Liver (tissue), 9 donors: ENCODE measurements around the gene MINAR1. TPM values are rescaled to one million over a fixed set of nuclear protein-coding genes. Genes with fewer than 3 reads are reported as not detected.

Experiments used
- DNase-seq: peaks from one replicate; pipeline ENCODE4 v3.0.0-alpha.2; 2017; ENCODE audit warnings: low spot score
- H3K27ac ChIP-seq, 2 donors: one replicate each; pipeline ENCODE4 v1.7.0; 2013; ENCODE audit warnings: inconsistent platforms in 2 of 2, low read length in 2 of 2, control low read depth in 1 of 2, low read depth in 1 of 2, mild to moderate bottlenecking in 1 of 2
- H3K27me3 ChIP-seq, 4 donors: one replicate each; pipeline versions ENCODE4 v1.6.1 to v1.7.0; 2013; ENCODE audit warnings: low read length in 3 of 4, inconsistent platforms in 1 of 4, mild to moderate bottlenecking in 1 of 4, moderate library complexity in 1 of 4; ENCODE audit not compliant: control insufficient read depth in 4 of 4, insufficient read depth in 4 of 4
- H3K36me3 ChIP-seq, 4 donors: one replicate each; pipeline versions ENCODE4 v1.6.1 to v1.7.0; 2013; ENCODE audit warnings: low read length in 3 of 4, mild to moderate bottlenecking in 3 of 4, low read depth in 1 of 4, moderate library complexity in 1 of 4; ENCODE audit not compliant: control insufficient read depth in 4 of 4, insufficient read depth in 3 of 4
- H3K4me1 ChIP-seq, 4 donors: one replicate each; pipeline versions ENCODE4 v1.6.1 to v1.7.0; 2013; ENCODE audit warnings: low read length in 3 of 4, mild to moderate bottlenecking in 3 of 4, moderate library complexity in 1 of 4; ENCODE audit not compliant: control insufficient read depth in 4 of 4, insufficient read depth in 4 of 4
- H3K4me3 ChIP-seq, 3 donors: one replicate each; pipeline versions ENCODE4 v1.6.1 to v1.7.0; 2013; ENCODE audit warnings: low read length in 3 of 3, control low read depth in 1 of 3, low read depth in 1 of 3, mild to moderate bottlenecking in 1 of 3
- H3K9ac ChIP-seq, 2 donors: one replicate each; pipeline ENCODE4 v1.7.0; 2013; ENCODE audit warnings: low read length in 2 of 2, mild to moderate bottlenecking in 2 of 2, moderate library complexity in 2 of 2, control low read depth in 1 of 2, low read depth in 1 of 2
- H3K9me3 ChIP-seq, 4 donors: one replicate each; pipeline versions ENCODE4 v1.6.1 to v1.7.0; 2013; ENCODE audit warnings: low read length in 3 of 4; ENCODE audit not compliant: control insufficient read depth in 4 of 4
- ATF3 ChIP-seq: IDR thresholded peaks from 2 replicates; pipeline ENCODE4 v1.6.1; 2016; ENCODE audit warnings: antibody characterized with exemption
- CTCF ChIP-seq: fragments of 150-350 bp; IDR thresholded peaks from 2 replicates; pipeline ENCODE4 v1.5.1; 2017; ENCODE audit warnings: improper control_type of control experiment, low read depth, low read length; ENCODE audit not compliant: missing input control
- EGR1 ChIP-seq, 2 donors: IDR thresholded peaks; 2 replicates each; pipeline ENCODE4 v1.6.1; 2016 to 2018; ENCODE audit warnings: antibody characterized with exemption in 2 of 2, low read depth in 2 of 2
- FOXA2 ChIP-seq: IDR thresholded peaks from 2 replicates; pipeline ENCODE4 v1.6.1; 2016; ENCODE audit warnings: antibody characterized with exemption
- GABPA ChIP-seq, 2 donors: IDR thresholded peaks in 1 of 2; conservative IDR thresholded peaks in 1 of 2; 2 replicates each; pipeline ENCODE4 v1.6.1; 2016; ENCODE audit warnings: antibody characterized with exemption in 2 of 2, mild to moderate bottlenecking in 1 of 2, moderate library complexity in 1 of 2
- JUND ChIP-seq, 2 donors: IDR thresholded peaks; 2 replicates each; pipeline ENCODE4 v1.6.1; 2016; ENCODE audit warnings: antibody characterized with exemption in 2 of 2
- MAX ChIP-seq: IDR thresholded peaks from 2 replicates; pipeline ENCODE4 v1.6.1; 2016; ENCODE audit warnings: antibody characterized with exemption
- RAD21 ChIP-seq, 2 donors: IDR thresholded peaks; 2 replicates each; pipeline ENCODE4 v1.6.1; 2016; ENCODE audit warnings: antibody characterized with exemption in 2 of 2, mild to moderate bottlenecking in 2 of 2
- RXRA ChIP-seq, 2 donors: IDR thresholded peaks; 2 replicates each; pipeline ENCODE4 v1.6.1; 2017 to 2018; ENCODE audit warnings: antibody characterized with exemption in 2 of 2, mild to moderate bottlenecking in 1 of 2
- TAF1 ChIP-seq: conservative IDR thresholded peaks from 2 replicates; pipeline ENCODE4 v1.6.1; 2016; ENCODE audit warnings: antibody characterized with exemption, mild to moderate bottlenecking
- YY1 ChIP-seq: IDR thresholded peaks from 2 replicates; pipeline ENCODE4 v1.6.1; 2016; ENCODE audit warnings: antibody characterized with exemption, mild to moderate bottlenecking
- ZBTB33 ChIP-seq: IDR thresholded peaks from 2 replicates; pipeline ENCODE4 v1.6.1; 2016; ENCODE audit warnings: antibody characterized with exemption
- WGBS: extraction: QIAGEN DNeasy Blood & Tissue Kit; methylation state at CpG from one replicate; pipeline ENCODE4 v1.1.7; 2013; 5-methylcytosine and 5-hydroxymethylcytosine counted together
- polyA plus RNA-seq, 2 donors: library from polyadenylated mRNA; stranded (reverse) in 1 of 2; unstranded in 1 of 2; fragments of 200-250 nt in 1 of 2; fragments of >200 nt in 1 of 2; fragmentation: Nextera tagmentation in 1 of 2; extraction: Ambion mirVana in 1 of 2; gene quantifications; one replicate each; pipeline versions ENCODE4 v1.2.1 to v1.2.3, GENCODE V29; 2013 to 2015
- total RNA-seq, 2 donors: library from RNA; depleted of rRNA; stranded (reverse); fragments of >200 nt; gene quantifications; one replicate each; pipeline ENCODE4 v1.2.3, GENCODE V29; 2014
- donor health status: healthy.
- donor health status: healthy.
- donor health status: healthy.
- donor health status: healthy.
- donor health status: healthy.

The MINAR1 gene
- total and polyA plus RNA-seq, 4 donors: 0.01 to 0.14 (median 0.07) TPM

- 65% methylated on average over 5 of the region's 5 CpGs for WGBS
- Histone ChIP-seq H3K36me3 (no peaks in the 10 kb centered on the region), H3K4me1 (peaks cover 8 to 20% (median 12%) of the 10 kb centered on the region in 4 donors), H3K9ac (no peak overlapping the region), H3K9me3 (no peaks in the 10 kb centered on the region), H3K4me3 (no peak overlapping the region), H3K27ac (no peak overlapping the region), H3K27me3 (peaks cover 2 to 21% (median 4%) of the 10 kb centered on the region in 4 donors)
- no peak for DNase-seq
- TF ChIP-seq MAX (no peak), YY1 (no peak), RAD21 (IDR thresholded peaks at IDR 0.05) (no peak), FOXA2 (no peak), TAF1 (no peak), RXRA (IDR thresholded peaks at IDR 0.05) (no peak), ZBTB33 (no peak), CTCF (no peak), EGR1 (IDR thresholded peaks at IDR 0.05; ENCODE audit: low read depth in 2 of 2) (no peak)
Measured at GRCh38 chr15:79427781-79428598, 4.1 kb upstream of the MINAR1 start.

- no peak overlapping the region for H3K4me3 ChIP-seq
Measured at GRCh38 chr15:79430901-79431635, 1.1 kb upstream of the MINAR1 start.

More at GRCh38 chr15:79430901-79431635, 1.1 kb upstream of the MINAR1 start:
- Histone ChIP-seq H3K9me3 (no peaks in the 10 kb centered on the region), H3K4me1 (peaks cover 8 to 20% (median 12%) of the 10 kb centered on the region in 4 donors), H3K27me3 (peaks cover 3 to 21% (median 7%) of the 10 kb centered on the region in 4 donors), H3K9ac (no peak overlapping the region), H3K27ac (no peak overlapping the region), H3K36me3 (no peaks in the 10 kb centered on the region)
- WGBS: 23% methylated on average over 14 of the region's 14 CpGs
- no peak for DNase-seq
- TF ChIP-seq GABPA (IDR thresholded peaks at IDR 0.05 in 1 of 2, conservative IDR thresholded peaks at IDR 0.05 in 1 of 2) (no peak), ATF3 (no peak), YY1 (no peak), JUND (IDR thresholded peaks at IDR 0.05) (no peak)
